Left ventricle myocardium inferior (tissue), 1 donor: ENCODE results near the gene ST14. TPM values are rescaled to one million over a fixed set of nuclear protein-coding genes. Genes with fewer than 3 reads are reported as not detected.
A peak's percentile ranks its signal among the peaks of the same experiment; 100 is the strongest.

ENCODE experiments used
- DNase-seq: peaks from one replicate; pipeline ENCODE4 v3.0.0-alpha.2; 2020
- H3K27ac ChIP-seq: fragments of 200-600 bp; replicated peaks from 2 replicates; pipeline ENCODE4 v1.8.0; 2021
- H3K27me3 ChIP-seq: fragments of 200-600 bp; 2 replicates; pipeline ENCODE4 v1.8.0; 2021; ENCODE audit warnings: low read depth
- H3K36me3 ChIP-seq: fragments of 200-600 bp; 2 replicates; pipeline ENCODE4 v1.8.0; 2021
- H3K4me1 ChIP-seq: fragments of 200-600 bp; 2 replicates; pipeline ENCODE4 v1.8.0; 2021
- H3K4me3 ChIP-seq: fragments of 200-600 bp; 2 replicates; pipeline ENCODE4 v1.8.0; 2021; ENCODE audit warnings: mild to moderate bottlenecking, moderate library complexity
- H3K9me3 ChIP-seq: fragments of 200-600 bp; replicated peaks from 2 replicates; pipeline ENCODE4 v1.8.0; 2021
- CTCF ChIP-seq: fragments of 200-600 bp; IDR thresholded peaks from 2 replicates; pipeline ENCODE4 v1.8.0; 2021; ENCODE audit warnings: antibody characterized with exemption, mild to moderate bottlenecking, borderline replicate concordance
- intact Hi-C: fragments of 100-400 bp; cut with micrococcal nuclease; formaldehyde crosslinking; loops from one replicate; pipeline ENCODE4 v1.11.0; 2022
- total RNA-seq: library from RNA; stranded (reverse); fragmentation: NEBNext Ultra II Directional; extraction: Animal tissue kit (Norgen Biotek cat#: 25700); gene quantifications from one replicate; pipeline ENCODE4 v1.2.1, GENCODE V29; 2021
- donor health status: DM: no; HTN: yes; CAD: no; lungs with severe emphysema.

The ST14 gene
- total RNA-seq, 1 donor from 2014 or later: 1.0 TPM

DNA sequence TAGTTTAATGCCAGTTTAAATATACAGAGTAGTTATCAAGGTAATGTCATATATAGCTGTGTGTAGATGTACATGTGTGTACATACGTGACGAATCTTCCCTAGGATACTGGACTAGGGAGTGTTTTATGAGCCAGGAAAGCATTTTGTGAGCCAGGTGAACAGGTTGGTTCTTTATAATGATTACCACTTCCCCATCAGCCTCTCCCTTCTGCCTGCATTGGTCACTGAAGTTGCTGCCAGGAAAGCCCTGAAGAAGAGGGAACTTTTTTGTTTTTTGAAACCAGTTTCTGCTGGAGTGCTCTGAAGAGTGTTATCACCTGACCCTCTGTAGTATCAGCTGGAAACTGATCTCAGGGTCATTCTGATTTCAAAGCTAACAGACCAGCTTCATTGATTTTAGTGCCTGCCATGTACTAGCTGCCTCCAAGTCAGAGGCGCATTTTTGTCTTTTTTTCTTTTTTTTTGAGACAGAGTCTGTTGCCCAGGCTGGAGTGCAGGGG, 14.2 kb upstream of the ST14 start:
- TF ChIP-seq CTCF: no peak
- Histone ChIP-seq H3K27me3 (no peaks in the 10 kb centered on the region), H3K36me3 (peaks cover 44% of the 10 kb centered on the region), H3K4me1 (peaks cover 57% of the 10 kb centered on the region), H3K4me3 (no peak overlapping the region), H3K27ac (peak overlapping the region; percentile 80), H3K9me3 (no peaks in the 10 kb centered on the region)
- no peak for DNase-seq
- intact Hi-C loops: no loop called here

GRCh38 chr11:130145975-130146776, 13.4 kb upstream of the ST14 start:
- Histone ChIP-seq H3K4me1 (peaks cover 54% of the 10 kb centered on the region), H3K27ac (peak overlapping the region; percentile 80), H3K36me3 (peaks cover 38% of the 10 kb centered on the region), H3K9me3 (no peaks in the 10 kb centered on the region), H3K4me3 (no peak overlapping the region), H3K27me3 (no peaks in the 10 kb centered on the region)
- peak; percentile 40 for DNase-seq
- peak; percentile 39 for TF ChIP-seq CTCF
- intact Hi-C loops: no loop called here

DNA sequence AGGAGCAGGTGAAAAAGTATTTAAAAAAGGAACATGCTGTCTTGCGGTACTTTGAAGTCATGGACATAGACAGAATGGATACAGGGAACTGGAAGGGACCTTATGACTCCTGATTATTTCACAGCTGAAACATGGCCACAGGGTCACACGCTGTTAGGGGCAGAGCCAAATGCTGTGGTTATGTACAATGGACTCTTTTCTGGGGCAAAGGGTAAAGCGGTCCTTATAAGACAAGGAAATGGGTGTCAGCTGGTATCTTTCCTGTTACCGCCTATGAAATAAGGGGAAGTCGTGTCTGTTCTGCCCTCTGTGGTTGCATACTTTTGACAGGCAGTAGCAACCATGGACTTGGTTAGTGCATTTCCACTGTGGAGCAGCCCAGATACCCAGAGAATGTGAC, 12.8 kb upstream of the ST14 start:
- no peaks in the 10 kb centered on the region for H3K27me3 ChIP-seq
- no peak for TF ChIP-seq CTCF
- H3K36me3 ChIP-seq: peaks cover 32% of the 10 kb centered on the region
- H3K9me3 ChIP-seq: no peaks in the 10 kb centered on the region
- no peak for DNase-seq
- H3K27ac ChIP-seq: peak overlapping the region; percentile 80
- intact Hi-C loops: no loop called here
- H3K4me1 ChIP-seq: peaks cover 48% of the 10 kb centered on the region
- H3K4me3 ChIP-seq: no peak overlapping the region

DNA sequence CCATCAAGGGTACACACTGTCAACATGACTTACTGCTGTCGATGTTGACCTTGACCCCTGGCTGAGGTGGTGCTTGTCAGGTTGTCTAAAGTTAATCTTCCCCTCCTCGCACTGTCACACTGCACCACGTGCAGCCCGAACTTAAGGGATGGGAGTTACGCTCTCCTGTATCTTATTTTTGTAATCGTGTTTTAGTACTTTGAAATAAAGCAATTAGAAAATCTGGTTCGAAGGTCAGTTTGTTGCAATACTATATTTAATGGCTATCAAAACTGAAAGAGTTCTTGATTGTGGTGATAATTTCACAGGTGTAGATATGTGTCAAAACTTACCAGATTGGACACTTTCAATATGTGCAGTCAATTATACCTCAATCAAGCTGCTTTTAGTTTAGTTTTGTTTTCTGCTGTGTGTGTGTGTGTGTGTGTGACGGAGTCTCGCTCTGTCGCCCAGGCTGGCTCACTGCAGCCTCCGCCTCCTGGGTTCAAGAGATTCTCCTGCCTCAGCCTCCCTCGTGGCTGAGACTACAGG, 10.7 kb upstream of the ST14 start:
- TF ChIP-seq CTCF: no peak
- Histone ChIP-seq H3K4me1 (peaks cover 32% of the 10 kb centered on the region), H3K4me3 (no peak overlapping the region), H3K27ac (no peak overlapping the region), H3K27me3 (no peaks in the 10 kb centered on the region), H3K36me3 (peaks cover 17% of the 10 kb centered on the region), H3K9me3 (no peaks in the 10 kb centered on the region)
- intact Hi-C loops: no loop called here
- no peak for DNase-seq

GRCh38 chr11:130150790-130151189, 8.8 kb upstream of the ST14 start:
- intact Hi-C loops: no loop called here
- no peak overlapping the region for H3K4me3 ChIP-seq
- H3K9me3 ChIP-seq: no peaks in the 10 kb centered on the region
- H3K4me1 ChIP-seq: peaks cover 19% of the 10 kb centered on the region
- H3K27ac ChIP-seq: no peak overlapping the region
- no peaks in the 10 kb centered on the region for H3K27me3 ChIP-seq
- TF ChIP-seq CTCF: no peak
- no peak for DNase-seq
- H3K36me3 ChIP-seq: no peaks in the 10 kb centered on the region
